Measurements from ENCODE around the gene PCED1A. TPM values are rescaled to one million over a fixed set of nuclear protein-coding genes. Genes with fewer than 3 reads are reported as not detected.

The PCED1A gene
- total and polyA plus RNA-seq, 2 of the 13 experiments (the other 11 are each of a cell fraction or from before 2014, with no cell fraction given): 40.1 to 84.2 TPM

- TF ChIP-seq CREM (IDR thresholded peaks at IDR 0.05) (0 out of 2 replicates have a peak, but pooled peaks have one; percentile 16), CREM (CRISPR knock-in tag; IDR thresholded peaks at IDR 0.05) (no peak), SAP130 (CRISPR knock-in tag; IDR thresholded peaks at IDR 0.05; ENCODE audit: low read depth) (peak; percentile 74), SOX6 (IDR thresholded peaks at IDR 0.05) (no peak), SOX6 (CRISPR knock-in tag; IDR thresholded peaks at IDR 0.05) (0 out of 2 replicates have a peak, but pooled peaks have one; percentile 27), ZFX (CRISPR knock-in tag; IDR thresholded peaks at IDR 0.05; ENCODE audit: low read depth) (peak; percentile 49), KLF15 (CRISPR knock-in tag; IDR thresholded peaks at IDR 0.05; ENCODE audit: borderline replicate concordance) (no peak; the same call in 1 of the 2 replicates), ZBTB10 (CRISPR knock-in tag; IDR thresholded peaks at IDR 0.05; ENCODE audit: borderline replicate concordance) (peak; percentile 84), ZSCAN29 (CRISPR knock-in tag; conservative IDR thresholded peaks at IDR 0.05) (0 out of 2 replicates have a peak, but pooled peaks have one; percentile 52), REXO4 (CRISPR knock-in tag; IDR thresholded peaks at IDR 0.05; ENCODE audit: borderline replicate concordance) (no peak), CAMTA2 (CRISPR knock-in tag; IDR thresholded peaks at IDR 0.05; ENCODE audit: borderline replicate concordance) (peak; percentile 82; the same call in 1 of the 2 replicates), ELF4 (CRISPR knock-in tag; IDR thresholded peaks at IDR 0.05; ENCODE audit: borderline replicate concordance) (peak; percentile 65), ZBTB14 (CRISPR knock-in tag; IDR thresholded peaks at IDR 0.05) (no peak), CSRNP2 (CRISPR knock-in tag; conservative IDR thresholded peaks at IDR 0.05; ENCODE audit: low read depth) (no peak), GABPA (IDR thresholded peaks at IDR 0.05; ENCODE audit: low read depth, low read length) (peak; percentile 37; the same call in 1 of the 2 replicates), GABPA (CRISPR knock-in tag; IDR thresholded peaks at IDR 0.05; ENCODE audit: low read depth) (peak; percentile 66)
- TF ChIP-seq, protein P1, sequence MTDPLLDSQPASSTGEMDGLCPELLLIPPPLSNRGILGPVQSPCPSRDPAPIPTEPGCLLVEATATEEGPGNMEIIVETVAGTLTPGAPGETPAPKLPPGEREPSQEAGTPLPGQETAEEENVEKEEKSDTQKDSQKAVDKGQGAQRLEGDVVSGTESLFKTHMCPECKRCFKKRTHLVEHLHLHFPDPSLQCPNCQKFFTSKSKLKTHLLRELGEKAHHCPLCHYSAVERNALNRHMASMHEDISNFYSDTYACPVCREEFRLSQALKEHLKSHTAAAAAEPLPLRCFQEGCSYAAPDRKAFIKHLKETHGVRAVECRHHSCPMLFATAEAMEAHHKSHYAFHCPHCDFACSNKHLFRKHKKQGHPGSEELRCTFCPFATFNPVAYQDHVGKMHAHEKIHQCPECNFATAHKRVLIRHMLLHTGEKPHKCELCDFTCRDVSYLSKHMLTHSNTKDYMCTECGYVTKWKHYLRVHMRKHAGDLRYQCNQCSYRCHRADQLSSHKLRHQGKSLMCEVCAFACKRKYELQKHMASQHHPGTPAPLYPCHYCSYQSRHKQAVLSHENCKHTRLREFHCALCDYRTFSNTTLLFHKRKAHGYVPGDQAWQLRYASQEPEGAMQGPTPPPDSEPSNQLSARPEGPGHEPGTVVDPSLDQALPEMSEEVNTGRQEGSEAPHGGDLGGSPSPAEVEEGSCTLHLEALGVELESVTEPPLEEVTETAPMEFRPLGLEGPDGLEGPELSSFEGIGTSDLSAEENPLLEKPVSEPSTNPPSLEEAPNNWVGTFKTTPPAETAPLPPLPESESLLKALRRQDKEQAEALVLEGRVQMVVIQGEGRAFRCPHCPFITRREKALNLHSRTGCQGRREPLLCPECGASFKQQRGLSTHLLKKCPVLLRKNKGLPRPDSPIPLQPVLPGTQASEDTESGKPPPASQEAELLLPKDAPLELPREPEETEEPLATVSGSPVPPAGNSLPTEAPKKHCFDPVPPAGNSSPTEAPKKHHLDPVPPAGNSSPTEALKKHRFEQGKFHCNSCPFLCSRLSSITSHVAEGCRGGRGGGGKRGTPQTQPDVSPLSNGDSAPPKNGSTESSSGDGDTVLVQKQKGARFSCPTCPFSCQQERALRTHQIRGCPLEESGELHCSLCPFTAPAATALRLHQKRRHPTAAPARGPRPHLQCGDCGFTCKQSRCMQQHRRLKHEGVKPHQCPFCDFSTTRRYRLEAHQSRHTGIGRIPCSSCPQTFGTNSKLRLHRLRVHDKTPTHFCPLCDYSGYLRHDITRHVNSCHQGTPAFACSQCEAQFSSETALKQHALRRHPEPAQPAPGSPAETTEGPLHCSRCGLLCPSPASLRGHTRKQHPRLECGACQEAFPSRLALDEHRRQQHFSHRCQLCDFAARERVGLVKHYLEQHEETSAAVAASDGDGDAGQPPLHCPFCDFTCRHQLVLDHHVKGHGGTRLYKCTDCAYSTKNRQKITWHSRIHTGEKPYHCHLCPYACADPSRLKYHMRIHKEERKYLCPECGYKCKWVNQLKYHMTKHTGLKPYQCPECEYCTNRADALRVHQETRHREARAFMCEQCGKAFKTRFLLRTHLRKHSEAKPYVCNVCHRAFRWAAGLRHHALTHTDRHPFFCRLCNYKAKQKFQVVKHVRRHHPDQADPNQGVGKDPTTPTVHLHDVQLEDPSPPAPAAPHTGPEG (CRISPR knock-in tag; IDR thresholded peaks at IDR 0.05): peak; percentile 29; the same call in 1 of the 2 replicates
Measured at GRCh38 chr20:2840967-2841531, 594 bp upstream of the PCED1A start (continued).

All from HepG2 (cell line).